GM19099 (cell line): ENCODE measurements around the gene PLPPR2.

Experiments
- POLR2A ChIP-seq: IDR thresholded peaks from 3 replicates; pipeline ENCODE4 v1.6.1; 2011; ENCODE audit warnings: low read depth; ENCODE audit not compliant: insufficient read length; ENCODE audit errors: extremely low read depth

PLPPR2 gene

DNA sequence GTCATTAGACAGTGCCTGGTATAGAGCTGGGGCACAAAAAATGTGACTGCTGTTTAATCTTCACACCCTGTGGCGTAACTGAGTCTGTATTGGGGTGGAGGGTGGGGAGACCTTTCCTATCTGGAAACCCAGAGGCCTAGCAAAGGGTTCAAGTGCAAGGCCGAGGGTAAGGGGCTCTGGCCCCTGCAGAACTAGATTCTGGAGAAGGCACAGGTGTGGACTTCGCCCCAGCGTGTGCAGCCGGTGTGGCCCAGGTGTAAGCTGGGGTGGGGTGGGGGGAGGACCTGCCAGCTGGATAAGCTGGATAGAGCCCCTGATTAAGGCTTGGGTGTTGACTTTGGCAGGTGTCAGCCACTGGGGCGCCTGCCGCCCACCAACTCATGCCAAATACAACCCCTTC, 17.1 kb upstream of the PLPPR2 start:
- TF ChIP-seq POLR2A, result no peak

- TF ChIP-seq POLR2A, result no peak
These were observed 16.5 kb upstream of the PLPPR2 start for GRCh38 chr19:11338569-11339253.

DNA sequence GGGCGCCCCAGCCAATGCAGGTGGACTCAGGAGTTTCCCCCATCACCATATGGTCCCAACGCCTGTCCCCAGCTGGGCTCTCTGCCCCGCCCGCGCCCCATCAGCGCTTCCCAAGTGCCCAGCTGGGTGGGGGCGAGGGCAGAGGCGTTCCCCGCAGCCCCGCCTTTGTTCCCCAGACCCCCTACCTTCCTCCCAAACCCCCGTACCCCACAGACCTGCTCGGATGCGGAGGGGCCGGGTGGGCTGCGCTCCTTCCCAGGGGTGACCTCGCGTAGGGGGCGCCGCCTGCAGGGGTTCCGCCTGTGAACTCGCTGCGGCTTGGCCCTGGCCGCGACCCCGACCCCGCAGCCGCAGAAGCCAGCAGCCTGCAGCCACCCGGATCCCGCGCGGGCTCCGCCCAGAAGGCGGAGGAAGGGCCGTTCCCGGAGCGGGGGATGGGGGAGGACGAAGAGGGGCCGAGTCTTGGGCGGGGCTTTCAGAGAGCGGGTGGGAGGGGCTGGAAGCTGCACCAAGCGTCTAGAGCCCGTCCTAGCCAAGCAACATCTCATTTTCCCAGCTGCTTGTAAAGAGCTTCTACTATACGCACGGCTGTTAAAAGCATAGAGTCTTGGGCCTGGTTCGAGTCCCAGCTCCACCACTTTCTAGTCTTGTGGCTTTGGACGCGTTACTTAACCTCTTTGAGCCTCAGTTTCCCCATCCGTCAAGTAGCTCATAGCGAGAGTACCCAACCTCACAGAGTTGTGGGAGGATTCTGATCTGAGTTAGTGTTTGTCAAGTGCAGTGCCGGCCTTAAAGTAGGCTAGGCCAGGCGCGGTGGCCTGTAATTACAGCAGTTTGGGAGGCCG, 15.8 kb upstream of the PLPPR2 start, which contains the start of gene RAB3D:
Gene RAB3D, minus strand, starts transcription at position 404 of the 845 bp plus-strand sequence. CDS start 2,258 bp downstream, outside the sequence.
- peak; percentile 71 for TF ChIP-seq POLR2A

GRCh38 chr19:11342429-11342828, 12.8 kb upstream of the PLPPR2 start:
- no peak for TF ChIP-seq POLR2A

DNA sequence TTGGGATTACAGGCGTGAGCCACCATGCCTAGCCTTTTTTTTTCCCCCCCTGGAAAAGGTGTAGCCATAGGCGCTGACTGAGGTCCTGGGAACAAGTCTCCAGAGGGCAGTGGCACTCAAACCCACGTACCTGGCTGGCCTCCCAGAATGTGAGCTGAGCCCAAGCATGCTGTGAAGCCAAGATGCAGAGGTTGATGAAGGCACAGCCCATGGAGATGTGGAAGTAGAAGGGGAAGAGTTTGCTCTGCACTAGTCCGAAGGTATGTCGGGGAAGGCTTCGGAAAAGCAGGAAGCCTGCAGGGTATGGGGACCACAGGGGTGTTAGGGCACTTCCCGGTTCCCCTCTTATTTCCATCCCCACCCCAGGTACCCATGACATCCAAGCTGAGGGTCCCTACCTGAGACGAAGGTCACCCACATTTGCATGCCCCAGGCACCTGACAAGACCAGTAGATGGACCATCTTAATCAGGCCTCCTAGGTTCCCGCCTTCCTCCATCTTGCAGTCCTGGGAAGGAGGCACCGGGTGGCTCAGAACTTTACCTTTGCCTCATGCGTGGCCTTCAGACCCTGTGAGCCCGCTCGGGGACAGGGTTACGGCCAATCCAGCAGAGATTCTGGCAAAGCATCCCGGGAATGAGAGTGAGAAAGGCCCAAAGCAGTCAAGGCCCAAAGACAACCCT, 10.0 kb upstream of the PLPPR2 start:
- no peak for TF ChIP-seq POLR2A

- peak; percentile 59 for TF ChIP-seq POLR2A
These were observed 8.9 kb upstream of the PLPPR2 start, which contains the start of the genes CCDC159 and TMEM205 for GRCh38 chr19:11346104-11346940. CCDC159 (plus strand) TSS chr19:11346519; CDS start chr19:11346607, 88 bp downstream. TMEM205 (minus strand) TSS chr19:11346268; CDS start chr19:11345619, 649 bp downstream.

- no peak for TF ChIP-seq POLR2A
These were observed 7.6 kb upstream of the PLPPR2 start for GRCh38 chr19:11347546-11348039.

DNA sequence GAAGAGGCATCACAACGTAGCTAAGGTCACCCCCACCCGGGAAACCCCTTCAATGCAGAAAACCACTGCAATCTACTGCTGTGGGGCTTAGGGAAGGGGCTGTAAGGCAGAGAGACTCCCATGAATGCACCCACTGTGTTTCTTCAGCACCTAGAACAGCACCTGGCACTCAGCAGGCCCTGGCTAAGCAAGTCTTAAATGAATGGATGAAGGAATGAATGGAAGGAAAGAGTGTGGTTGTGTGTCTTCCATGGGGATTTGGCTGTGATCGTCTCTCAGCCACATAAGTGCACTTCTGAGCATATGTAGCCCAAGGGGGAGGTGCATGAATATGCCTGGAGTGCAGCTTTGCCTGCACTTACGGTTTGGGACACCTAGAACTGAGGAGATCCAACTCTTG, 6.1 kb upstream of the PLPPR2 start:
- no peak for TF ChIP-seq POLR2A

DNA sequence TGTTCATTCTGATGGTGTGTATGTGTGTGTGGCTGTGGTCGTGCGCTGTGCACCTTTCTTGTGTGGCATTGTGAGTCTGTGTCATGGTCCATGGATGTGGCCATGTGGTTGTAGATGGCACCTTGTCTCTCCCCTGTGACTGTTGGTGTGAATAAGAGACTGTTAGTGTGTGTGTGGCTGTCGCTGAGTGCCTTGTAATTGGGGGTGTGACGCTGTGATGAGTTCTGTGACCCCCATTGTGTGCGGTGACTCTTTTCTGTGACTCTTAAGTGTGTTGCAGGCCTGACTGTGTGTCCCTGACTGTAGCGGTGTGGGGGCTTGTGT, 804 bp downstream of the PLPPR2 start:
- no peak for TF ChIP-seq POLR2A

DNA sequence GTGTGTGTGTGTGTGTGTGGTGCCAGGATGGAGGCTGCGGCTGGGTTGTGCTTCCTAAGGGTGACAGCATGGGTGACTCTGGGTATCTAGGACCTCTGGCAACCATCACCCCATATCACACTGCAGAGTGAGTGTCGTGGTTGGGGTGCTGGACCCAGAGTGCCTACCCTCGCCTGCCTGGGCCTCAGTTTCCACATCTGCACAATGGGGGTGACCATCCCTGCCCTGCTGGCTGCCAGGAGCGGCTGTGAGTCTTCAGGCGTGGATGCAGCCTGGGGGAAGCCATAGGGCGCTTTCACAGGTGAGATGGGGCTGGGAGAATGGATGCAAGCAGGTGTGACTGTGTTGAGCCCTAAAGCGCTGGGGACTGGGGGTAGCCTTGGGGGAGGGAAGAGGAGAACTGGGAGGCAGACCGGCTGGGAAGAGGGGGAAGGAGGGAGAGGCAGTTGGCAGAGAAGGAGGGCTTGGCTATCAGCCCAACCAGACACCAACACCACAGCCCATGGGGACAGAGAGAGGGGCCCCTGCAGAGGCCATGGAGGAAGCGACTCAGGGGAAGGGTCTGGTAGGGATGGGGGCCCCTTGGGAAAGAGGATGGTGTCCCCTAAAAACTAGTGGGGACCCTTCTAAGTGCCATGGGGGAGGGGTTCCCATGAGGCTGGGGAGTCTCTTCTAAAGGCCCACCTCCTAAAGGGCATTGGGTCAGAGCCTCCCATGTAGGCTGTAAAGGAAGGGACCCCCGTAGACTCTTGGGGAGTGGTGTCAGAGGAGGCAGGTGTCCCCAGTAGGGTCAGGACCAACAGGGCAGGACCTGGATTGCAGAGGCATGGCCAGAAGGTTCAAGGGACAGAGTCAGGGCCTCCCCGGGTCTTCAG, 1.7 kb downstream of the PLPPR2 start:
- TF ChIP-seq POLR2A, result no peak

GRCh38 chr19:11359421-11359820, 4.2 kb downstream of the PLPPR2 start:
- no peak for TF ChIP-seq POLR2A

DNA sequence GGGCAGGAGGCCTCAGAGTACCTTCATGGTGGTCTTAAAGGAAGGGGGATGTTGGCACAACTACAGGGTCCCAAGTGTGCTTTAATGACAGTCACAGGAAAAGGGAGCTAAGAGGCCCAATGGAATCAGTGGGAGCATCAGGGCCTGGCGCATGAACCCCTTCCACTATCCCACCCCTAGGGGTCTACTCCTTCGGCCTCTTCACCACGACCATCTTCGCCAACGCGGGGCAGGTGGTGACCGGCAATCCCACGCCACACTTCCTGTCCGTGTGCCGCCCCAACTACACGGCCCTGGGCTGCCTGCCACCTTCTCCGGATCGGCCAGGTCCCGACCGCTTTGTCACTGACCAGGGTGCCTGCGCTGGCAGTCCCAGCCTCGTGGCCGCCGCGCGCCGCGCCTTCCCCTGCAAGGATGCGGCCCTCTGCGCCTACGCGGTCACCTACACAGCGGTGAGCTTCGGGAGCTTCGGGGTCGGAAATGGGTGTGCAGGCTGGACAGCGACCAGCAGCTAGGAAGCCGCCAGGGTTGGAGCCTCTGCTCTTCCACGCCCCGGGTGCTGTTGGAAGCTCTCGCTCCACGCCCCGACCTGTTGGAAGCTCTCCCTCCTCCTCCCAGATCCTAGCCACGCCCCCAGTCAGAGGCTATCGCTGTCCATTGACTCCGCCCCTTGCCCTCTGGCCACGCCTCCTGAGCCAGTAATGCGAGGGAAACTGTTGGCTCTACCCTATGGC, 6.0 kb downstream of the PLPPR2 start:
- no peak for TF ChIP-seq POLR2A
